Kidney tubule cell (primary cell): ENCODE results near the gene MYH13.
A peak's percentile ranks its signal among the peaks of the same experiment; 100 is the strongest.
"Not testable (repeated sequence)": the region's sequence is repeated elsewhere in the genome, so short reads cannot be mapped to it uniquely, and the experiment has no call there.

Experiments
- DNase-seq: peaks from one replicate; pipeline ENCODE4 v3.0.0-alpha.2; 2018; ENCODE audit warnings: low spot score

The MYH13 gene

GRCh38 chr17:10304758-10305300 lies 68.0 kb downstream of the MYH13 start:
- DNase-seq, result no peak

GRCh38 chr17:10297691-10298090 lies 75.1 kb downstream of the MYH13 start:
- DNase-seq, result no peak

- peak; percentile 57 for DNase-seq
These were observed 77.0 kb downstream of the MYH13 start for GRCh38 chr17:10295728-10296343.

GRCh38 chr17:10294180-10294579 lies 78.6 kb downstream of the MYH13 start:
- DNase-seq, result no peak

GRCh38 chr17:10292057-10292937 lies 80.5 kb downstream of the MYH13 start:
- DNase-seq, result peak; percentile 73

GRCh38 chr17:10291576-10291975 lies 81.2 kb downstream of the MYH13 start:
- DNase-seq, result not testable (repeated sequence)

- DNase-seq, result no peak
These were observed 82.8 kb downstream of the MYH13 start for GRCh38 chr17:10290041-10290440.

GRCh38 chr17:10286324-10286723 lies 86.5 kb downstream of the MYH13 start:
- DNase-seq, result no peak

- no peak for DNase-seq
These were observed 86.9 kb downstream of the MYH13 start for GRCh38 chr17:10285896-10286295.

- DNase-seq, result no peak
These were observed 92.7 kb downstream of the MYH13 start for GRCh38 chr17:10280068-10280467.

- no peak for DNase-seq
These were observed 94.6 kb downstream of the MYH13 start for GRCh38 chr17:10278218-10278617.

- DNase-seq, result no peak
These were observed 96.4 kb downstream of the MYH13 start for GRCh38 chr17:10276436-10276835.

- no peak for DNase-seq
These were observed 97.4 kb downstream of the MYH13 start for GRCh38 chr17:10275418-10275817.

- DNase-seq, result no peak
These were observed 101.7 kb downstream of the MYH13 start for GRCh38 chr17:10271106-10271562.

- DNase-seq, result no peak
These were observed 102.5 kb downstream of the MYH13 start for GRCh38 chr17:10270258-10270657.

- no peak for DNase-seq
These were observed 104.8 kb downstream of the MYH13 start for GRCh38 chr17:10268005-10268404.

GRCh38 chr17:10266296-10266876 lies 106.4 kb downstream of the MYH13 start:
- DNase-seq, result no peak

- DNase-seq, result no peak
These were observed 107.6 kb downstream of the MYH13 start for GRCh38 chr17:10265100-10265810.

GRCh38 chr17:10264051-10264450 lies 108.8 kb downstream of the MYH13 start:
- no peak for DNase-seq

- no peak for DNase-seq
These were observed 110.4 kb downstream of the MYH13 start for GRCh38 chr17:10262451-10262850.

GRCh38 chr17:10261098-10261497 lies 111.7 kb downstream of the MYH13 start:
- no peak for DNase-seq
